ENCODE measurements around the gene POLD4. TPM values are rescaled to one million over a fixed set of nuclear protein-coding genes. Genes with fewer than 3 reads are reported as not detected.

The POLD4 gene
- total and polyA plus RNA-seq, 2 of the 13 experiments (the other 11 are each of a cell fraction or from before 2014, with no cell fraction given), result 10.5 to 27.4 TPM

GRCh38 chr11:67371189-67371910 is 18.0 kb upstream of the POLD4 start (continued):
- no peak for TF ChIP-seq ARID3A (IDR thresholded peaks at IDR 0.05; ENCODE audit: low read depth, low read length)
- TF ChIP-seq SRSF9 (IDR thresholded peaks at IDR 0.05; ENCODE audit: borderline replicate concordance, insufficient read depth, low read depth, low read length, poor library complexity, severe bottlenecking), result no peak
- TF ChIP-seq DMAP1 (CRISPR knock-in tag; IDR thresholded peaks at IDR 0.05), result no peak
- TF ChIP-seq JUNB (CRISPR knock-in tag; IDR thresholded peaks at IDR 0.05; ENCODE audit: borderline replicate concordance), result no peak
- no peak for TF ChIP-seq ATM (IDR thresholded peaks at IDR 0.05; ENCODE audit: borderline replicate concordance)
- no peak for TF ChIP-seq HNRNPK (IDR thresholded peaks at IDR 0.05; ENCODE audit: low read depth, low read length, poor library complexity, severe bottlenecking)
- TF ChIP-seq SYNCRIP (IDR thresholded peaks at IDR 0.05; ENCODE audit: insufficient read depth, low read depth, low read length), result no peak
- TF ChIP-seq SMC3 (IDR thresholded peaks at IDR 0.05; ENCODE audit: low read length), result no peak
- TF ChIP-seq JUN (CRISPR knock-in tag; IDR thresholded peaks at IDR 0.05), result no peak
- TF ChIP-seq MEIS1 (CRISPR knock-in tag; IDR thresholded peaks at IDR 0.05; ENCODE audit: borderline replicate concordance), result 0 out of 2 replicates have a peak, but pooled peaks have one; percentile 58
- TF ChIP-seq CENPBD1 (CRISPR knock-in tag; IDR thresholded peaks at IDR 0.05; ENCODE audit: borderline replicate concordance, low read depth), result no peak
- TF ChIP-seq YEATS2 (CRISPR knock-in tag; IDR thresholded peaks at IDR 0.05; ENCODE audit: borderline replicate concordance), result no peak
- 0 out of 2 replicates have a peak, but pooled peaks have one; percentile 42 for TF ChIP-seq ZNF543 (CRISPR knock-in tag; IDR thresholded peaks at IDR 0.05)
- TF ChIP-seq SMAD9 (CRISPR knock-in tag; IDR thresholded peaks at IDR 0.05), result no peak
- no peak for TF ChIP-seq FOXK2 (IDR thresholded peaks at IDR 0.05)
- TF ChIP-seq SETDB1 (CRISPR knock-in tag; IDR thresholded peaks at IDR 0.05; ENCODE audit: borderline replicate concordance), result no peak
- TF ChIP-seq ZNF292 (CRISPR knock-in tag; IDR thresholded peaks at IDR 0.05; ENCODE audit: borderline replicate concordance, low read depth), result no peak
- no peak for TF ChIP-seq TMF1 (CRISPR knock-in tag; IDR thresholded peaks at IDR 0.05; ENCODE audit: low read depth)
- TF ChIP-seq RARG (CRISPR knock-in tag; IDR thresholded peaks at IDR 0.05; ENCODE audit: low read depth), result no peak
- TF ChIP-seq CTCF (CRISPR knock-in tag; IDR thresholded peaks at IDR 0.05), result peak; percentile 50
- no peak for TF ChIP-seq SP5 (CRISPR knock-in tag; IDR thresholded peaks at IDR 0.05; ENCODE audit: borderline replicate concordance, low read depth)
- TF ChIP-seq ZNF710 (CRISPR knock-in tag; IDR thresholded peaks at IDR 0.05; ENCODE audit: borderline replicate concordance), result no peak
- peak; percentile 21; the same call in 1 of the 2 replicates for TF ChIP-seq ZFX (CRISPR knock-in tag; IDR thresholded peaks at IDR 0.05; ENCODE audit: low read depth)
- no peak for TF ChIP-seq ZNF230 (CRISPR knock-in tag; IDR thresholded peaks at IDR 0.05)
- no peak for TF ChIP-seq SIX1 (CRISPR knock-in tag; IDR thresholded peaks at IDR 0.05; ENCODE audit: borderline replicate concordance)
